CD4-positive, alpha-beta T cell treated with Interleukin-12 subunit alpha and Interleukin-12 subunit beta, for 1 hour (primary cell): ENCODE results near the gene RPL31.

ENCODE experiments used
- DNase-seq: peaks from one replicate; pipeline ENCODE4 v3.0.0-alpha.2; 2020

The RPL31 gene

DNA sequence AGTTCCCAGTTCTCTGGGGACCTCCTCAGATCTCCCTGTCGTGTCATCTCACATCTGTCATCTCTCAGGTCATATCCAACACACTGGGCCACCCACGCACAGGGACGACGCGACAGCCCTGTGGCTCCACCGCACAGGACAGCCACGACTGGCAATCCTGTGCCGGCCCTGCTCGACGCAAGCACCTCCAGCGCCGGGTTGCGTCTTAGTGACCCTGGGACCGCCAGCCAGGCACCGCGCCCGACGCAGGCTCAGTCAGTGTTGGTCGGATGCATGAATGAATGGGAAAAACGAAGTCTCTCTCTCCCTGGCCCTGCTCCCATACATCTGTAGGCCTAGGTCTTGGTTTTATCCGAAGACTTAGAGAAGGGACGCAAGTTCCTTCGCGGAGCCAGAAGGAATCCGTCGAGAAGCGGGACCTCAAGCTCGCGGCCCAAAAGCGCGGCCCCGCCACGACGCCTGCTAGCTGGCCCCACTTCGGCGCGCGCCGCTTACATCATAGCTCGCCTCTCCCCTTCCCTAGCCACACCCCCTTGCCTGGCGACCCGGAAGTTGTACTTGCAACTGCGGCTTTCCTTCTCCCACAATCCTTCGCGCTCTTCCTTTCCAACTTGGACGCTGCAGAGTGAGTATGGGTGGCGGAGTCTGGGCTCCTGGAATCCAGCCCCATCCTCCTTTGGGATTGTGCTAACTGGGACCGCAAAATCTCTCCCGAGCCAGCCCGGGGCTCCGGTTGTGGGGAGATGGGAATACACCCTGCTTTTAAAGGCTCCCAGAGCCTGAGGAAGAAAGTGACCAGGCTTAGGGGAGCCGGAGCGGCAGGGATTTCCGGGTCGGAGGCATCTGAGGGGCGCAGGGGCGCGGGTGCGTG, at the start of gene RPL31:
TSS of gene RPL31 (plus strand) at position 599 of the 871 bp plus-strand sequence. CDS start 413 bp downstream, outside the sequence.
- DNase-seq, result peak; percentile 96

GRCh38 chr2:100952512-100952911, 49.6 kb upstream of the RPL31 start:
- no peak for DNase-seq

DNA sequence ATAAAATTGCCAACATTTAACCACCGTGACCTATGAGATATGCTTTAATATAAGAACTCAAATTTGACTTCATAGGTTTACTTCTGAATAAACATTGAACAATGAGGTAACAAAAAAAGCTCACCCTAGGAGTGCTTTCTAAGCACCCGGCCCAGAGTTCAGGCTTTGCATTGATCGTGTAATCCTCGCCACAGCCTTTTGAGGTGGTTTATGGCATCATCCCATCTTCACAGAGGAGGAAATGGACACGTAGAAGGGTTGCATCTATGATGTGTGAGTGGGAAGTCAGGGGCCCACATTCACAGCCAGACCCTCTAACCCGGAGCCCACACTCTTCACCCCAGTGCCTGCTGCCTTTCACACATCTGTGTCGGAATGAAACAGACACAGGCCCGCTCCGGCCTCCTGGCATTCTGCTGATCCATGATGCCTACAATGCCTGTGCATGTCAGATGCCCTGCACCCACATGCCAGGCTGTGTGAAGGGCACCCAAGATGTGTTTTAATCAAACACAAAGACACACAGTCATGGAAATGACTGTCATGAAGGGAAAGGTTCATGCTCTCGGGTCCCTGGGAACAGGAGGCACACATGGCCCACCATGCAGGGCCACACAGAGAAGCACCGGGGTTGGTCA, 48.6 kb upstream of the RPL31 start:
- no peak for DNase-seq

- no peak for DNase-seq
Measured at GRCh38 chr2:100954044-100954420, 48.1 kb upstream of the RPL31 start.

DNA sequence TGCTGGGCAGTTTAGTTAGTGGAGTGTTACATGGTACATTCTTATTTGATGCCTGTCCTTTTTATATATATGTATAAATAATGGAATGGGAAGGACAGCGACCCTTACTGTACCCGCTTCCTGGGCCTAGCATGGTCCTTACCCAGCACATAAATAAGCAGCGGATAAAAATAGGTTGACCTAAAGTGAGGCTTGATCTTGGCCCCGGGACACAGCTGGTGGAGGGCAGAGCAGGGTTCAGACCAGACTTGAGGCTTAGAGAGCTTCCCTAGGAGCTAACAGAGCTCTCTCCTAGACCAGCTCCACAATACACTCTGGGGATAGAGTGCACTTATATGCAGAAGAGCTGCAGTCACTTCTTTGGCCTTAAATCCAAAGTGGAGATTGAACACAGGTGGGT, 46.9 kb upstream of the RPL31 start:
- no peak for DNase-seq

GRCh38 chr2:100956081-100956480, 46.0 kb upstream of the RPL31 start:
- DNase-seq, result no peak

DNA sequence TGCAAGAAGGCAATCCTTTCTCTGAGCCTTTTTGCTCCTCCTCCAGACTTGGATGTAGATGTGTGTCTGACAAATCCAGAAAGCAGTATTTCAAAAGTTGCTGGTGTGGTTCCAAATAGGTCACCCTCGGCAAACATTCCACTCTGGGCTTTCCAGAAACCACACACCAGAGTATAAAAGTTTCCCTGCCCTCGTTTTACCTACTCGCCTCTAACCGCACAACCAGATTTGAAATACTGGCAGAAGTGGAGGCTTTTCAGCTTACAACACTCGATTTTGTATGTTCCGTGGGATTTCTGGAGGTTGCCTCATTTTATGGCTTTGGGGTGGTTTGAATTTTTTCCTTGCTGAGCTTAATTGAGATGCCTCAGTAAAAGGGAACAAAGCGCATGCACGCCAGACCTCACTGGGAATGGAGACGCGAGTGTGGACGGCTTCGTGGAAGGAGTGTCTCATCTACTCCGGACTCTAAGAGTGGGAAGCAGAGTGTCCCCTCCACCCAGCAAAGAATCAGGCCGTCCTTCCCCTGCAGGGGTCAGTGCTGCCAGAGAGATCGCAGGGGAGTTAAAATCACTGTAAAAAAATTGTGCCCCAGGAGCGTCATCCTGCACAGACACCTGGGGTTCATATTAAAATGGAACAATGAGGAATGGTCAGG, 44.0 kb upstream of the RPL31 start:
- no peak for DNase-seq

DNA sequence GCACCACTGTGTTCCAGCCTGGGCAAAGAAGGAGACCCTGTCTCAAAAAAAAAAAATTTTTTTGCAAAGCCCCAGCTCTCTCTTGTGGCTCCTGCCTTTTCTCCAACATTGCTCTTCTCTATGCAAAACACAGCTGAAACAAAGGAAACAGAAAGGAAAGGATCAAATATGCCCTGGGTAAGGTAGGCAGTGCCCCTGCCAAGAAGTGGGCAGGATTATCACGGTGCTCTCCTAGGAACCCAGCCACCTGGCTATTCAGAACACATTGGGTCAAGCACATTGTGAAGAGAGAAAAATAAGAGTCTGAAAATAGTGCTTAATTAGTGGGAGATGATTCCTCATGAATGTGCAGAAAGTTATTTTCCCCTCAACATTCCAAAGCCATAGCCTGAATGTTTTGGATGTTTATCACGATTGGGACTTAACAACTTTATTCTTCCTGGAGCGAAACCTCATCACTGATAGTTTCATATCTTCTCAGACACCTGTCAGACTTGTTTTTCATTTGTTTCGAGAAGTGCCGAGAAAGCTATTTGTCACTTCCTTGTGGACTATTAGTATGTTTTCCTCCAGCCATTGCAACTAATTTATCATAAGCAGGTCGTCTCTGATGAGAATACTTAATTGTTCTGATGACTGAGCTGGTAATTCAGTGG, 42.7 kb upstream of the RPL31 start:
- DNase-seq, result no peak

DNA sequence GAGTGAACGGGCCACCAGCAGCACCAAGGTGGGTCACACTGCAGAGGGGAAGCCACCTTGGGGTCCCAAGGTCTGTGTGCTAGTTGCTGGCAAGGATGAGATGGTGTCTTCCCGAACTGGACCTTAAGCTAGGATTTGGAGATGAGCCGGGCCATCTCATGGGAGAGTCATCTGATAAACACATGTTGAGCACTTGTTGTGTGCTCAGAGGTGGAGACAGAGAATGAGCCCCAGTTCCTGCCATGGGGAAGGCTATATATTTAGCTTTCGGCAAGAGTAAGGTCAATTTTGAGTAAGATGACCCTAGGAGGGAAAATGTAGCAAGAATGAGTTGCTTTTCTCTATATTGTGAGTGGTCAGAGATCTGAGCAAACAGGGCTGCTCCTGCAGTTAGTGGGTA, 41.4 kb upstream of the RPL31 start:
- DNase-seq, result no peak

GRCh38 chr2:100962366-100963025, 39.6 kb upstream of the RPL31 start:
- no peak for DNase-seq

DNA sequence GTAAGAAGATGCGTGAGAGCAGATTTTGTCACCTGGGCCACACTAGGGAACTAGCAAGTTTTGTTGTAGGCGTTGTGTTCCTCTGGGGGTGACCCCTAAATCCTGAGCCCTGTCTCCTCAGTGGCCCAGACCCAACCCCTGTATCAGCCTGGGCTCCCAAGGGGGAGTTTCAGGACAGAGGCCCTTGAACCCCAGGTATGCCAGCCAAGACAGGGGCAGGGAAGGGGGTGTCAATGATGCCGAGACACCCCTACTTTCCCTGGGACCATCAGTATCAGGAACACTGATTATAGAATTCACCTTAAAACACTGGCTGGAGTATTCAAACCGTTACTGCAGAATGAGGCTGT, 39.1 kb upstream of the RPL31 start:
- DNase-seq, result no peak

DNA sequence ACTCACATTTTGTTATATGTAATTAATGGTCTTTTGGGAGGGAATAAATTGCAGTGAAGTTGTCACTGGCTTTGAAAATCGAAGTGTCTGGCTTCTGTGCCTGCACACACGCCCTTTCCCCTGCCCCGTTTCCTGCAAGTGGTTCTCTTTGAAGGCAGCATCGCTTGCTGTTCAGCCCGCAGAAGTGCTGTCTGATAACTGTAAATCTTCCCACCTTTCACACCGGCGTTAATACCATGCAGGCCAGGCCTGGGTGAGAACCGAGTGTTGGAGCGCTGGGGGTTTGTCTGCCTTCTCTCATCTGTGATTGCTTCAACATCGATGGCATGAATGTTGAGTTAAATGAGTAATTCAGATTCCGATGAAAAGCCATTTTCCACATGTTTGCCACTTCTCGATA, 37.9 kb upstream of the RPL31 start:
- DNase-seq, result no peak

DNA sequence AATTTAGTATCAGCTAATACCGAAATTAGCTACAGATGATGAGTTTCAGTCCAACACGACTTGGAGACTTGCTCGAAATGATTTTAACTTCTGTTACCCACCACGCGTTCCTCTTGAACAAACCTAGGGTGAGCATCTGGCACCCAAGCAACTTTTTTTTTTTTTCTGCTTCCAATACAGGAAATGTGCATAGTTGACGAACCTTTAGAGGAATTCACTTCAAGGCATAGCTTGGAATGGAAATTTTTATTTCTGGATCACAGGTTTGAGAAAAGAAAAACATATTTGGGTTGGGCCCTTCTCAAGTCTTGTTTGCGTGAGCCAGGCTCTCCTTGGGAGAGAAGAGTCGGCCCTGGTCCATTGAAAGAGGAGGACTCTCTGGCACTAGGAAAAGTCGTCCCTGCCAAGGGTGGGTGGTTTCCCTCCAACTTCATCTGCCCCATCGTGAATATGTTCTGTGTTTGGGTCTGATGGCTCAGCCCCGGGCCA, 37.4 kb upstream of the RPL31 start:
- DNase-seq, result no peak

GRCh38 chr2:100965596-100965995, 36.5 kb upstream of the RPL31 start:
- DNase-seq, result no peak

GRCh38 chr2:100967716-100968115, 34.4 kb upstream of the RPL31 start:
- DNase-seq, result no peak

DNA sequence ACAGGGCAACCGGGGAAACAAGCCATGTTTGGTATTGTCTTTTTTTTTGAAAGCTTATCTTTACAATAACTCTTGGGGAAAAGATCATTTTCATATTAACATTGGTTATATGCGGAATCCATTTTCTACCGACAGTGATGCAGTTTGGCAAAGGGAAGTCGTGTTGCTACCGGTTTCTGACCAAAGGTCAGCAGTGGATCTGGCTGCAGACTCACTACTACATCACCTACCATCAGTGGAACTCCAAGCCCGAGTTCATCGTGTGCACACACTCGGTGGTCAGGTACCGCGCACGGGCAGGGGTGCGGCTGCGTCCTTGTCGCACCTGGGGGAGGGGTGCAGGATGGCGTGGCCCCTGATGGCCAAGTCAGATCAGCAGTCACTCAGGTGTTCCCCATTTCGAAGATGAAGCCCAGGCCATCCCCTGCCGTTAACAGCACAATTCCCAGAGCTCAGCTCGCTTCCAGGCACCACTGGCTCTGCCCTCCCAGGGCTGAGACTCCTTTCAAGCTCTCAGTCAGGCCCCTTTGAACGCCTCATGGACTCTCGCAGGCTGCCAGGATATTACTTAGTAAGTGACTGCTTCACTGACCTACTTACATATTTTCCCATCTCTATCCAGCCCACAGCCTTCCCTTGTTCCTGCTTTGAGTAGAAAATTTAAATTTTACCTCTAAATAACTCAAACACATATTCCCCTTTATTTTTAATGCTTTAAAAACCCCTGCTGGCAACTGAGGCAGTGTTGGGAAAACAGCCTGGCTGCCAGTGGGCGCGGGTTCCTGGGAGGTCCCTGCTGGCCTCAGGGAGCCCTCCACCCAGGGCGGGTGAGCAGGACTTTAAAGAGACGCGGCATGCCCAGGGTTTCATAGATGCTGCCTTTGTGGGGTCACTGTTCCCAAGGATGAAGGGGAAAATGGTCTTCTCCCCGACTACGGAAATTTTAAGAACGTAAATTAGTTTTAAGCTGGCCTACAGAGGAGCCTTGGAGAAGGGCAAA, 33.6 kb upstream of the RPL31 start:
- DNase-seq, result no peak

DNA sequence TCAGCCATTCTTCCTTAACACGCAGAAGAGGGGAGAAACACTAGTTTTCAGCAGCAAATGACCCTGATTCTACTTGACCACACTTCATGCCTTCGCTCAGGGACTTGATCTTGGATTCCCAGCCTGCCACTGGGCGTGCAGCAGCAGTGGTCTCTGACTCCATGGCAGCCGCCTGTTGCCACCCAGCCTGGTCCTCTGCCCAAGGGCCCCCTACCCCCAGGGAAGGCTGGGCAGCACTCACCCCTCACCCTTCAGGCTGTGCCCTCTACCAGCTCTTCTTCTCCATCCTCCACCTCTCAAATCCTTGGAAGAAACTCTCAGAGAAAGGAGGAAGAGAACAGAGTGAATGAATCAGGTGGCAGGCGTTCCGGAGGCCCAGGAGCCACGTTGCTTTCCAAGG, 32.1 kb upstream of the RPL31 start:
- no peak for DNase-seq

GRCh38 chr2:100971221-100971620, 30.9 kb upstream of the RPL31 start:
- DNase-seq, result no peak

DNA sequence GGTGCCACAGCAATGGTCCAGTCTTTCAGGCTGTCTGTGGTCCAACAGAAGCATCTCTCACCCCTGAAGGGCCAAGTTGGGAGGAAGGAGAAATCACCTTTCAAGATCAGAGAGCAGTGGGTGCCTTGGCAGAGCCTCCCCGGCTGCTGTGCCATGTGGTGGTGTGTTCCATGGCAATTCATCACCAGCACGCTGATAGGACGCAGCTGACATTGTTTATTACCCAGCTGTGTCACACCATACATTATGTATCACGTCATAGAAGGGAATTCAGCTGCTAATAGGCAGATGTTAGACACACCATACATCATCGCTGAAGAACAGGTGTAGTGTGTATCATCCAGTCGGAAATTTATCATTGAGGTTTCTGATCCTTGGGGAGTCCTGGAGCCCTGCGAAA, 29.6 kb upstream of the RPL31 start:
- DNase-seq, result no peak

DNA sequence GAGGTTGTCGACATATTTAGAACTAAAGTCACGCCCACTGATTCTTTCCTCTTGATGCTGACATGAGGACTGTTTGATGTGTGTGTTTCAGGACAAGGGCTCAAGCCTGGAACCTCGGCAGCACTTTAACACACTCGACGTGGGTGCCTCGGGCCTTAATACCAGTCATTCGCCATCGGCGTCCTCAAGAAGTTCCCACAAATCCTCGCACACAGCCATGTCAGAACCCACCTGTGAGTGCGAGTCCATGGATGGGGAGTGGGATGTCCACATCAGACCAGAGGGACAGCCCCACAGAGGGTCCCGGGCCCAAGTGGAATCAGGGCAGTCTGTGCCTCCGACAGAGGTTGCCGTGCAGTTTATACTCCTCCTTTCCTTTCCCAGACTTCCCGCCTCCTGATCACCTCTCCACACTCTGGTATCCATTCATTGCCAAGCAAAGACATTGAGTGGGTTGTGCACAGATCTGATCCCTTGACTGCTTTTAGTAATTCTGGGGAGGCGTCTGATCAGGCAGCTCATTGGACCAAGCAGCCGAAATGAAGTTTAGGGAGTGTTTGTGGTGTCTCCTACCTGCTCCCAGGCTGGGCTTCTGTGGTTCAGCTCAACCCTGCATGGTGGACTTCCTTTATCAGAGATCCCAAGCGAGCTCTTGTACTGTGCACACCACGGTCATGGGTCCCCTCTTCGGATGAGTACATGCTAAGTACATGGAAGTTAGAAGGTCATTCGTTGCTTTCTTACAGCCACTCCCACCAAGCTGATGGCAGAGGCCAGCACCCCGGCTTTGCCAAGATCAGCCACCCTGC, 27.2 kb upstream of the RPL31 start:
- no peak for DNase-seq

GRCh38 chr2:100975521-100975785, 26.6 kb upstream of the RPL31 start:
- no peak for DNase-seq
